Nephron progenitor cell (in vitro differentiated cells): ENCODE measurements around the gene BNC1.

ENCODE experiments used
- DNase-seq: peaks from one replicate; pipeline ENCODE4 v3.0.0; 2021
- H3K27ac Mint-ChIP-seq: 2 replicates; pipeline ENCODE4 v1.8.0; 2021; ENCODE audit warnings: mild to moderate bottlenecking, moderate library complexity, mixed read lengths
- H3K27me3 Mint-ChIP-seq: 2 replicates; pipeline ENCODE4 v1.8.0; 2021; ENCODE audit warnings: mild to moderate bottlenecking, low read depth, mixed read lengths; ENCODE audit not compliant: poor library complexity
- H3K36me3 Mint-ChIP-seq: 2 replicates; pipeline ENCODE4 v1.8.0; 2021; ENCODE audit warnings: low read depth, mixed read lengths
- H3K4me1 Mint-ChIP-seq: 2 replicates; pipeline ENCODE4 v1.8.0; 2021; ENCODE audit warnings: mixed read lengths
- H3K4me3 Mint-ChIP-seq: 2 replicates; pipeline ENCODE4 v1.8.0; 2021; ENCODE audit warnings: mild to moderate bottlenecking, moderate library complexity, mixed read lengths
- H3K9me3 Mint-ChIP-seq: 2 replicates; pipeline ENCODE4 v1.8.0; 2021; ENCODE audit warnings: mild to moderate bottlenecking, moderate library complexity, mixed read lengths
- TF ChIP-seq, protein P1 (sequence below): fragments of 200-600 bp; sonication (generic); IDR thresholded peaks from 2 replicates; pipeline ENCODE4 v1.5.0; 2021; ENCODE audit warnings: antibody characterized with exemption

Gene BNC1

DNA sequence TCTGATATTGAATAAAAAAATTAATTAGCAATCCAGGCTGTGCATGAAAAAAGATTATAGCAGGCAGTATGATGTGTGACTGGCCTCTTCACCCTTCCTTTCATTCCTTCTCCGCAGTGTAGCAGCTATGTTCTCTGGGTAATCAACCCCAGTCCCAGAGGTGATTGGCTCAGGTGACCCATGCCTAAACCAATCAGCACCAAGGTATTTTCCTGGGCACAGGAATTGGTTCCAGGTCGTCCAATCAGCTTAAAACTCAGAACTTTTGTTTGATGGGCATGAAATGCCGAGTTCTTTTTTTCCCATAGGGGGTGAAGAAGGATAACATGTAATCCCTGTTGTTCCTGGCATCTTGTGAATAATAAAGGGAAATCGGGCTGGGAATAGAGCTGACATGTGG, 5.8 kb upstream of the BNC1 start:
- peaks cover 21% of the 10 kb centered on the region for H3K4me1 Mint-ChIP-seq
- H3K9me3 Mint-ChIP-seq, result peaks cover 5% of the 10 kb centered on the region
- TF ChIP-seq, protein P1, sequence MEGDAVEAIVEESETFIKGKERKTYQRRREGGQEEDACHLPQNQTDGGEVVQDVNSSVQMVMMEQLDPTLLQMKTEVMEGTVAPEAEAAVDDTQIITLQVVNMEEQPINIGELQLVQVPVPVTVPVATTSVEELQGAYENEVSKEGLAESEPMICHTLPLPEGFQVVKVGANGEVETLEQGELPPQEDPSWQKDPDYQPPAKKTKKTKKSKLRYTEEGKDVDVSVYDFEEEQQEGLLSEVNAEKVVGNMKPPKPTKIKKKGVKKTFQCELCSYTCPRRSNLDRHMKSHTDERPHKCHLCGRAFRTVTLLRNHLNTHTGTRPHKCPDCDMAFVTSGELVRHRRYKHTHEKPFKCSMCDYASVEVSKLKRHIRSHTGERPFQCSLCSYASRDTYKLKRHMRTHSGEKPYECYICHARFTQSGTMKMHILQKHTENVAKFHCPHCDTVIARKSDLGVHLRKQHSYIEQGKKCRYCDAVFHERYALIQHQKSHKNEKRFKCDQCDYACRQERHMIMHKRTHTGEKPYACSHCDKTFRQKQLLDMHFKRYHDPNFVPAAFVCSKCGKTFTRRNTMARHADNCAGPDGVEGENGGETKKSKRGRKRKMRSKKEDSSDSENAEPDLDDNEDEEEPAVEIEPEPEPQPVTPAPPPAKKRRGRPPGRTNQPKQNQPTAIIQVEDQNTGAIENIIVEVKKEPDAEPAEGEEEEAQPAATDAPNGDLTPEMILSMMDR, result no peak
- H3K27me3 Mint-ChIP-seq, result peaks cover 36% of the 10 kb centered on the region
- no peak overlapping the region for H3K4me3 Mint-ChIP-seq
- no peak overlapping the region for H3K27ac Mint-ChIP-seq
- H3K36me3 Mint-ChIP-seq, result no peaks in the 10 kb centered on the region
- no peak for DNase-seq

- H3K4me1 Mint-ChIP-seq, result peaks cover 21% of the 10 kb centered on the region
- H3K9me3 Mint-ChIP-seq, result no peaks in the 10 kb centered on the region
- peaks cover 38% of the 10 kb centered on the region for H3K27me3 Mint-ChIP-seq
- TF ChIP-seq, protein P1, result no peak
- H3K27ac Mint-ChIP-seq, result no peak overlapping the region
- no peak for DNase-seq
- no peaks in the 10 kb centered on the region for H3K36me3 Mint-ChIP-seq
- no peak overlapping the region for H3K4me3 Mint-ChIP-seq
Measured at GRCh38 chr15:83289160-83289559, 4.7 kb upstream of the BNC1 start.

- Mint-ChIP-seq H3K36me3 (no peaks in the 10 kb centered on the region), H3K4me3 (no peak overlapping the region), H3K9me3 (no peaks in the 10 kb centered on the region), H3K27me3 (peaks cover 44% of the 10 kb centered on the region), H3K27ac (no peak overlapping the region), H3K4me1 (peaks cover 25% of the 10 kb centered on the region)
- peak; percentile 30 for DNase-seq
- TF ChIP-seq, protein P1, result no peak
Measured at GRCh38 chr15:83288381-83288801, 3.9 kb upstream of the BNC1 start.

DNA sequence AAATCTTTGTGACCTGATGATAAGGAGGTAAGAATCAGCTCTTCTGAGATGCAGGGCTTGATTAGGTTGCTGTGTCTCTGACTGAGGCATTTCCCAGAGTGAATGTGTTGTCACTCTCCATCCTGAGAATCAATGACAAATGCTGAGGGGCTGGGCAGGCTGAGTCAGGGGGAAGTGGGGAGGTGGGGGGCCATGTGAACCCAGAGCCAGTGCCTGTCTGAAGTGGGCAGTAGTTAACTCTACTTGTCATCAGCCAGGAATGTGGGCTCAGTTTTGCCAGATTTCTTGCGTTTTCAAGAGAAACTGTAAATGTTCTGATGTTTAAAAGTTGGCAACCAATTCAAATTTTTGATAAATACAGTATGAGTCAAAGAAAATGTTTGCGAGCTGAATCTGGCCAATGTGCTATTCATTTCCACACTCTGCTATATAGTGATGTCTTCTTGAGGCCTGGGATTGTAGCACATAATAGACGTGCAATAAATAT, 3.1 kb upstream of the BNC1 start:
- TF ChIP-seq, protein P1, result no peak
- Mint-ChIP-seq H3K36me3 (no peaks in the 10 kb centered on the region), H3K4me3 (no peak overlapping the region), H3K9me3 (no peaks in the 10 kb centered on the region), H3K27ac (no peak overlapping the region), H3K4me1 (peaks cover 30% of the 10 kb centered on the region), H3K27me3 (peaks cover 46% of the 10 kb centered on the region)
- DNase-seq, result no peak

GRCh38 chr15:83285979-83286553, 1.6 kb upstream of the BNC1 start:
- Mint-ChIP-seq H3K9me3 (no peaks in the 10 kb centered on the region), H3K4me1 (peaks cover 42% of the 10 kb centered on the region), H3K27me3 (peaks cover 46% of the 10 kb centered on the region), H3K36me3 (no peaks in the 10 kb centered on the region), H3K4me3 (peak overlapping the region; percentile 31), H3K27ac (no peak overlapping the region)
- TF ChIP-seq, protein P1, result no peak
- no peak for DNase-seq
